GM19239 (cell line): ENCODE measurements around the gene TSPAN8.
"Not testable (repeated sequence)": the region's sequence is repeated elsewhere in the genome, so short reads cannot be mapped to it uniquely, and the experiment has no call there.

Source experiments
- DNase-seq: peaks from one replicate; pipeline ENCODE4 v3.0.0; 2011; ENCODE audit warnings: low spot score; ENCODE audit not compliant: insufficient read length
- FAIRE-seq: peaks from 2 replicates; lab custom pipeline; 2011; peaks lifted over from hg19 to GRCh38; lab: Jason Lieb, UNC

Gene TSPAN8

GRCh38 chr12:71134405-71134804, 23.4 kb downstream of the TSPAN8 start:
- DNase-seq: no peak
- no peak for FAIRE-seq

DNA sequence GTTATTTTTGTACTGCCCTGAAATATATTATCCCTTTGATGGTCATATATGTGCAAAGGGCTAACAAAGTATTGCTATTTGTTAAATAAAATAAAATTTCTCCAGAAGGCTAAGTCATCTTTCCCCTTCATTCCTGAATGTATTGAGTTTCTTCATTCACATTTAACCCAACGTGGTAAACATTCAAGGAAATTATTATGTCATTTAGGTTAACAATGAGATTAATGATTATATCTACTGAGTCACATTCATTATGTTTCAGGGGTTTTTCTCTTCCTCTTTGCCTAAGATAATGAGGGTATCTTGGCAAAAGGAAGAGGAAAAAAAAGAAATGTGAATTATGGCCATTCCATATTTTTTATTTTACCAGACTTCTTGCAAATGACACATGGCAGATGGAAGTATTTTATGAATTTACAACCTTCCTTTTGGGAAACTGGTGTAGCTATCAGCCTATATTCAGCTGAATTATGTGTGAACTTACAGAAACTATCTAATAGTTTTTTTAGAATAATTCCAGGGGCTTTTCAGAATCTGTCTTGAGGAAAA, 27.2 kb downstream of the TSPAN8 start:
- DNase-seq (no peak), FAIRE-seq (no peak)

- FAIRE-seq (no peak), DNase-seq (no peak)
Measured at GRCh38 chr12:71129364-71129763, 28.4 kb downstream of the TSPAN8 start.

GRCh38 chr12:71128191-71128788, 29.5 kb downstream of the TSPAN8 start:
- no peak for DNase-seq
- FAIRE-seq: no peak

DNA sequence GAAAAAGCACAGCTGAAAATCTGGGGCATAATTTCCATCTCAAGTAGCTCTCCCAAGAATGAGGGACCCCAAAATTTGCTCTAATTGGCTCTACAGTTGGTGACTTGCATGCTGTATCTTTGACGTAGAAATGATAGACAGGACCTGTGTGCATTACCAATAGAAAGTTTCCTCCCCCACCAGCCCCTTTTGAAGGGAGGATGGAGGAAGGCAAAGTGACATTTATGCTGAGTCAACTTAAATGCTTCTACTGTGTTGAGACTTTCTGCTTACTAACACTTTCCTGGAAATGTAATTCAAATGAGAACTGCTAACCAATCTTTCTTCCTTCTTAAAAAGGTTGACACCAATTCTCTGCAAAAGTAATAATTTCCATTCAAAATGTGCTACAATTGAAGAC, 31.9 kb downstream of the TSPAN8 start:
- FAIRE-seq (no peak), DNase-seq (no peak)

DNA sequence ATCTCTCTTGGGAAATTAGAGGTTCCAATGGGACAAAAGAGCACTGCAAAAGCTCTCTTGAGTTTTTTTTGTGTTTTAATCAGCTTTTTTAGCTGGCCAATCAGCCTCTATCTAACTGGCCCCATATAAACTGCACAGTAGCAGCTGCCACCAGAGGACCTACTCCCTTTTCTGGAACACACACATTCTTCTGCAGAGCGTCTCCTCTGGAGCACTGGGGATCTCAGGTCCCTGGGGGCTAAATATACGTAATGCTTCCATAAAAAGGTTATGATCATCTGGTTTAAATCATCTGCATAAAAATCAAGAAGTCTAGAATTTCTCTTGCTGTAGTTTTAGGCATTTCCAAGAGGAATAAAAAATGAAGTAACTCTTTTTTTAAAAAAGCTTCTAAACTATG, 32.3 kb downstream of the TSPAN8 start:
- no peak for DNase-seq
- no peak for FAIRE-seq

- no peak for DNase-seq
- FAIRE-seq: no peak
Measured at GRCh38 chr12:71124835-71125460, 32.9 kb downstream of the TSPAN8 start.

- not testable (repeated sequence) for FAIRE-seq, DNase-seq
Measured at GRCh38 chr12:71113148-71113547, 44.7 kb downstream of the TSPAN8 start.

GRCh38 chr12:71109834-71110233, 48.0 kb downstream of the TSPAN8 start:
- DNase-seq: no peak
- no peak for FAIRE-seq

- DNase-seq (no peak), FAIRE-seq (no peak)
Measured at GRCh38 chr12:71108355-71108754, 49.4 kb downstream of the TSPAN8 start.

DNA sequence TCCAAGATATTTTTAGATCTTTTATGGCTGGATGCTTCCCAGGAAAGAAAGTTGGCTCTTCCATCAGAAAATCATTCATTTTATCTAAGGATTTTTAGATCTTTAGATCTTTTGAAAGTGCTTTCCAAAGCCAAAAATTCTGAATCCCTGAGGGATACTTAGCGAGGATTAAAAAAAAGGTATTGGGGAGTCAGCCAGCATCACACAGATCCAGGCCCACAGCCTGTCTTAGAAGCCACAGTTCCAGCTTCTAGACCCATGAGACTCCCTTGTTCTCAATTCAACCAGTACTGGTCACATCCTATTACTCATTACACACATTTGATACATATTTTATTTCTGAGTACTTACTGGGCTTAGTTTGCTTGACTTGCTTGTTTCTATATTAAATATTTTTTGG, 49.9 kb downstream of the TSPAN8 start:
- no peak for FAIRE-seq

DNA sequence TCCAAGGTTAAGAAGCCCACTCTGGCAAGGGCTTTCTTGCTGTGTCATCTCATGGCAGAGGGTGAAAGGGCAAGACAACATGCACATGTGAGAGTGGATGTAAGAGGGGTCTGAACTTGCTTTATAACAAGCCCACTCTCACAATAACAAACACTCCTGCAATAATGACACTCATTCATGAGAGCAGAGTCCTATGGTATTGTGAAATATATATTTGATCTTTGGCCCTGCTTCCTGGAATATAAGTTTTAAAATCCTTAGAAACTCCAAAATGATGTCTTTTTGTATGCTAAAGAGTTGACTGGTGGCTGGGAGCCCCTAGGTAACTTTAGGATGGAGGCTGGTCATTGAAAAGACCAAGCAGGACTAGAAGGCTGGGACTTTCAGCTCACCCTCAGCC, 51.8 kb downstream of the TSPAN8 start:
- no peak for FAIRE-seq

More for the DNA sequence above, 49.9 kb downstream of the TSPAN8 start:
- no peak for DNase-seq

DNA sequence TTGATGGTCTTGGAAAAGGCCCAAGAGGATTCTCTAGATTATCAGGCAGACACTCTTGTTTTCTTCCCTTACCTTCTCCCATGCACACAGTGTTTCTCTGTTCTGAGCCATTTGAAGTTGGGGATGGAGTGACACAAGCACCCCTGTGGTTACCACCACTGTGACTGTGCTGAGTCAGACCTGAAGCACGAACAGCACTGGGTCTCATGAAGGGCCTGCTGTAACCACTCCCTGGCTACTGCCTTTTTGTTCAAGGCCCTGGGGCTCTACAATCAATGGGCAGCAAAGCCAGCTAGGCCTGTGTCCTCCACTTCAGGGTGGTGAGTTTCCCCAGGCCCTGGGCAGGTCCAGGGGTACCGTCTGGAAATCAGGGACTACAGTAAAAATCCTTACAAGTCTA, 65.5 kb downstream of the TSPAN8 start:
- no peak for FAIRE-seq
- no peak for DNase-seq

More for the DNA sequence above, 51.8 kb downstream of the TSPAN8 start:
- DNase-seq: no peak

- DNase-seq (no peak), FAIRE-seq (no peak)
Measured at GRCh38 chr12:71090971-71091370, 66.8 kb downstream of the TSPAN8 start.

GRCh38 chr12:71085575-71085974, 72.2 kb downstream of the TSPAN8 start:
- DNase-seq: no peak
- FAIRE-seq: no peak

DNA sequence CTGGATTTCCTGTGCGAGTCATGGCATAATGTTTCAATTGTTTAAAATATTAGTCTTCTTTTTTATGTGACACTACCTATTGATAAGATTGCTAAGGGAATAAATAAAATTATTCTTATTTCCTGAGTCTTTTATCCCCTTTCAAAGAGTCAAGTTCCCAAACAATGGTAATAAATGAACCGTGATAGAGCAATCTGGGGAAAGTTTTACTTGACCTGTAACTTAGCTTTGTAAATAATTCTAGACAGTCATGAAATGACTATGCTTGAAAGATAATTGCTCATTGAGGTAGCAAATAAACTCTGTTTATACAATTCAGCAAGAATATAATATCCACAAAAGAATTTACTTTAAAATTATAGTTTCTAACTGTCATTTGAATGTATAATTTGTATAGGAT, 82.1 kb downstream of the TSPAN8 start:
- FAIRE-seq: no peak

More for the DNA sequence above, 82.1 kb downstream of the TSPAN8 start:
- DNase-seq: no peak
